Heart left ventricle (tissue), 13 donors: ENCODE measurements around the gene GREM2.

Experiments used
- POLR2A ChIP-seq, 2 donors: fragments of 450-650 bp; IDR thresholded peaks; one replicate each; pipeline ENCODE4 v1.6.1; 2017; ENCODE audit warnings: antibody characterized with exemption in 2 of 2, mild to moderate bottlenecking in 2 of 2, moderate library complexity in 2 of 2
- TF ChIP-seq, protein P1 (sequence below), 12 donors: fragments of 200-600 bp; sonication (generic) in 4 of 12; IDR thresholded peaks; one replicate each; pipeline versions ENCODE4 v1.5.0 to v1.8.0; 2018 to 2022; ENCODE audit warnings: antibody characterized with exemption in 12 of 12, mild to moderate bottlenecking in 5 of 12
- donor health status: ischemic (EF 13 %, LVEDD 7.1; RV severe dilation, severe dysfunction).
- donor health status: DM: no; HTN: yes; CAD: no.
- donor health status: DM: no; HTN: no; CAD: no.
- donor health status: ischemic (EF 25% LVEDD 6.9; RV normal size, moderate dysfunction).
- donor health status: ischemic (EF 25% LVEDD 5.7; RV mildly dilated, moderate dysfunction).
- donor health status: ischemic (EF 35%, LVEDD 5.7; RV mildly dilated, moderate dysfunction).
- donor health status: nonischemic (EF 11% LVEDD 7.7; RV severe dilation, severe dysfunction).
- donor health status: DM: yes; HTN: yes; CAD: no.
- donor health status: PGD.
- donor health status: ischemic (EF 29% LVEDD 5.4; RV normal size, mild dysfunction).
- donor health status: nonischemic (EF 23%, LVEDD 6.1; RV moderate dilation, normal function).

GRCh38 chr1:240646571-240647240, 34.8 kb upstream of the GREM2 start:
- TF ChIP-seq, protein P1, sequence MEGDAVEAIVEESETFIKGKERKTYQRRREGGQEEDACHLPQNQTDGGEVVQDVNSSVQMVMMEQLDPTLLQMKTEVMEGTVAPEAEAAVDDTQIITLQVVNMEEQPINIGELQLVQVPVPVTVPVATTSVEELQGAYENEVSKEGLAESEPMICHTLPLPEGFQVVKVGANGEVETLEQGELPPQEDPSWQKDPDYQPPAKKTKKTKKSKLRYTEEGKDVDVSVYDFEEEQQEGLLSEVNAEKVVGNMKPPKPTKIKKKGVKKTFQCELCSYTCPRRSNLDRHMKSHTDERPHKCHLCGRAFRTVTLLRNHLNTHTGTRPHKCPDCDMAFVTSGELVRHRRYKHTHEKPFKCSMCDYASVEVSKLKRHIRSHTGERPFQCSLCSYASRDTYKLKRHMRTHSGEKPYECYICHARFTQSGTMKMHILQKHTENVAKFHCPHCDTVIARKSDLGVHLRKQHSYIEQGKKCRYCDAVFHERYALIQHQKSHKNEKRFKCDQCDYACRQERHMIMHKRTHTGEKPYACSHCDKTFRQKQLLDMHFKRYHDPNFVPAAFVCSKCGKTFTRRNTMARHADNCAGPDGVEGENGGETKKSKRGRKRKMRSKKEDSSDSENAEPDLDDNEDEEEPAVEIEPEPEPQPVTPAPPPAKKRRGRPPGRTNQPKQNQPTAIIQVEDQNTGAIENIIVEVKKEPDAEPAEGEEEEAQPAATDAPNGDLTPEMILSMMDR (IDR thresholded peaks at IDR 0.05) = no peak
- no peak for TF ChIP-seq POLR2A (IDR thresholded peaks at IDR 0.05)
